Astrocyte (in vitro differentiated cells and primary cell): ENCODE data around the gene UNCX. TPM values are rescaled to one million over a fixed set of nuclear protein-coding genes. Genes with fewer than 3 reads are reported as not detected.

Experiments used
- DNase-seq: peaks from one replicate; pipeline ENCODE4 v3.0.0-alpha.2; 2010; ENCODE audit warnings: low read depth
- FAIRE-seq: peaks from 2 replicates; lab custom pipeline; 2011; peaks lifted over from hg19 to GRCh38; lab: Jason Lieb, UNC
- H2AFZ ChIP-seq: 2 replicates; pipeline ENCODE4 v1.6.0; 2012; ENCODE audit warnings: low read depth, low read length, inconsistent platforms
- H3K27ac ChIP-seq: 2 replicates; pipeline ENCODE4 v1.5.1; 2011; ENCODE audit warnings: low read depth, low read length, inconsistent platforms
- H3K27me3 ChIP-seq: 2 replicates; pipeline ENCODE4 v1.6.0; 2011; ENCODE audit warnings: low read length, inconsistent platforms; ENCODE audit not compliant: insufficient read depth
- H3K36me3 ChIP-seq: 2 replicates; pipeline ENCODE4 v1.5.1; 2011; ENCODE audit warnings: low read length, inconsistent platforms; ENCODE audit not compliant: insufficient read depth
- H3K4me1 ChIP-seq: 2 replicates; pipeline ENCODE4 v1.5.1; 2011; ENCODE audit warnings: low read length, inconsistent platforms; ENCODE audit not compliant: insufficient read depth
- H3K4me2 ChIP-seq: 2 replicates; pipeline ENCODE4 v1.6.0; 2012; ENCODE audit warnings: low read length, inconsistent platforms
- H3K4me3 ChIP-seq: 2 replicates; pipeline ENCODE4 v1.5.1; 2011; ENCODE audit warnings: low read depth, mild to moderate bottlenecking, low read length, inconsistent platforms; ENCODE audit not compliant: insufficient read depth
- H3K79me2 ChIP-seq: 2 replicates; pipeline ENCODE4 v1.6.0; 2012; ENCODE audit warnings: mild to moderate bottlenecking, low read length, inconsistent platforms; ENCODE audit not compliant: insufficient read depth
- H3K9ac ChIP-seq: 2 replicates; pipeline ENCODE4 v1.6.0; 2012; ENCODE audit warnings: mild to moderate bottlenecking, low read length, inconsistent platforms
- H3K9me3 ChIP-seq: 2 replicates; pipeline ENCODE4 v1.5.1; 2012; ENCODE audit warnings: low read depth, mild to moderate bottlenecking, low read length, inconsistent platforms; ENCODE audit not compliant: insufficient read depth
- H4K20me1 ChIP-seq: 2 replicates; pipeline ENCODE4 v1.6.0; 2012; ENCODE audit warnings: low read length, inconsistent platforms; ENCODE audit not compliant: insufficient read depth
- H3K27ac Mint-ChIP-seq: one replicate; pipeline ENCODE4 v1.8.0; 2021; ENCODE audit warnings: mild to moderate bottlenecking, mixed read lengths; ENCODE audit not compliant: unreplicated experiment
- H3K27me3 Mint-ChIP-seq: one replicate; pipeline ENCODE4 v1.8.0; 2021; ENCODE audit warnings: low read depth, mixed read lengths; ENCODE audit not compliant: unreplicated experiment
- H3K36me3 Mint-ChIP-seq: one replicate; pipeline ENCODE4 v1.8.0; 2021; ENCODE audit warnings: low read depth, mixed read lengths; ENCODE audit not compliant: unreplicated experiment
- H3K4me1 Mint-ChIP-seq: one replicate; pipeline ENCODE4 v1.8.0; 2021; ENCODE audit warnings: low read depth, mixed read lengths; ENCODE audit not compliant: unreplicated experiment
- H3K4me3 Mint-ChIP-seq: one replicate; pipeline ENCODE4 v1.8.0; 2021; ENCODE audit warnings: mild to moderate bottlenecking, moderate library complexity, mixed read lengths; ENCODE audit not compliant: unreplicated experiment
- H3K9me3 Mint-ChIP-seq: one replicate; pipeline ENCODE4 v1.8.0; 2021; ENCODE audit warnings: mild to moderate bottlenecking, mixed read lengths; ENCODE audit not compliant: unreplicated experiment
- CTCF ChIP-seq: IDR thresholded peaks from 2 replicates; pipeline ENCODE4 v1.5.1; 2011; ENCODE audit warnings: low read depth, mild to moderate bottlenecking, inconsistent platforms, low read length, moderate library complexity; ENCODE audit not compliant: insufficient read depth
- EZH2 ChIP-seq: IDR thresholded peaks from 2 replicates; pipeline ENCODE4 v1.6.1; 2012; ENCODE audit warnings: mild to moderate bottlenecking, low read length, inconsistent platforms; ENCODE audit not compliant: insufficient read depth
- total RNA-seq: library from RNA; stranded (reverse); gene quantifications from 2 replicates; pipeline ENCODE4 v1.2.1, GENCODE V29; 2021

UNCX gene
- total RNA-seq, 1 donor from 2014 or later: not detected

GRCh38 chr7:1253681-1254181, 21.1 kb downstream of the UNCX start:
- DNase-seq: no peak
- Histone ChIP-seq H3K4me1 (no peaks in the 10 kb centered on the region), H3K27ac (no peak overlapping the region), H3K9ac (no peak overlapping the region), H3K36me3 (no peaks in the 10 kb centered on the region), H3K4me2 (no peak overlapping the region), H3K79me2 (no peaks in the 10 kb centered on the region), H2AFZ (no peak overlapping the region), H3K4me3 (no peak overlapping the region), H3K9me3 (no peaks in the 10 kb centered on the region), H4K20me1 (no peaks in the 10 kb centered on the region), H3K27me3 (peaks cover 44% of the 10 kb centered on the region)
- Mint-ChIP-seq H3K27ac (no peak overlapping the region), H3K27me3 (peaks cover 56% of the 10 kb centered on the region), H3K4me3 (no peak overlapping the region), H3K36me3 (no peaks in the 10 kb centered on the region), H3K4me1 (no peaks in the 10 kb centered on the region), H3K9me3 (peaks cover 3% of the 10 kb centered on the region)
- no peak for FAIRE-seq
- TF ChIP-seq CTCF: no peak
- TF ChIP-seq EZH2: no peak

- H3K27me3 Mint-ChIP-seq: peaks cover 56% of the 10 kb centered on the region
- Histone ChIP-seq H2AFZ (no peak overlapping the region), H4K20me1 (no peaks in the 10 kb centered on the region), H3K4me1 (no peaks in the 10 kb centered on the region), H3K79me2 (no peaks in the 10 kb centered on the region), H3K36me3 (no peaks in the 10 kb centered on the region), H3K27ac (no peak overlapping the region), H3K9ac (no peak overlapping the region), H3K4me3 (no peak overlapping the region), H3K9me3 (no peaks in the 10 kb centered on the region), H3K27me3 (peaks cover 42% of the 10 kb centered on the region), H3K4me2 (no peak overlapping the region)
- peaks cover 3% of the 10 kb centered on the region for H3K9me3 Mint-ChIP-seq
- no peak overlapping the region for H3K27ac Mint-ChIP-seq
- TF ChIP-seq CTCF: no peak
- TF ChIP-seq EZH2: no peak
- H3K4me1 Mint-ChIP-seq: no peaks in the 10 kb centered on the region
- FAIRE-seq (no peak), DNase-seq (no peak)
- no peak overlapping the region for H3K4me3 Mint-ChIP-seq
- no peaks in the 10 kb centered on the region for H3K36me3 Mint-ChIP-seq
Measured at GRCh38 chr7:1254281-1255079, 21.8 kb downstream of the UNCX start.
